Stimulated activated naive CD8-positive, alpha-beta T cell treated with anti-CD3 and anti-CD28 coated beads, Interleukin-15, Interleukin-2, amounts not matched to agents 100 ng/mL and 50 ng/mL, for 24 hours (primary cell): ENCODE data around the gene TMEM178B.

Experiments
- H3K27ac Mint-ChIP-seq: one replicate; pipeline ENCODE4 v1.8.0; 2021; ENCODE audit warnings: mild to moderate bottlenecking, mixed read lengths
- H3K27me3 Mint-ChIP-seq: one replicate; pipeline ENCODE4 v1.8.0; 2021; ENCODE audit warnings: mixed read lengths
- H3K36me3 Mint-ChIP-seq: one replicate; pipeline ENCODE4 v1.8.0; 2021; ENCODE audit warnings: low read depth, mixed read lengths
- H3K4me1 Mint-ChIP-seq: one replicate; pipeline ENCODE4 v1.8.0; 2021; ENCODE audit warnings: low read depth, mixed read lengths
- H3K4me3 Mint-ChIP-seq: one replicate; pipeline ENCODE4 v1.8.0; 2021; ENCODE audit warnings: mild to moderate bottlenecking, mixed read lengths
- H3K9me3 Mint-ChIP-seq: one replicate; pipeline ENCODE4 v1.8.0; 2021; ENCODE audit warnings: mixed read lengths

The TMEM178B gene

GRCh38 chr7:141480953-141481352 lies 407.1 kb downstream of the TMEM178B start:
- Mint-ChIP-seq H3K4me1 (no peaks in the 10 kb centered on the region), H3K27me3 (peaks cover 29% of the 10 kb centered on the region), H3K9me3 (no peaks in the 10 kb centered on the region), H3K27ac (no peak overlapping the region), H3K36me3 (no peaks in the 10 kb centered on the region), H3K4me3 (no peak overlapping the region)

- H3K36me3 Mint-ChIP-seq = no peaks in the 10 kb centered on the region
- no peak overlapping the region for H3K4me3 Mint-ChIP-seq
- H3K9me3 Mint-ChIP-seq = no peaks in the 10 kb centered on the region
- H3K4me1 Mint-ChIP-seq = no peaks in the 10 kb centered on the region
- no peak overlapping the region for H3K27ac Mint-ChIP-seq
- H3K27me3 Mint-ChIP-seq = peaks cover 30% of the 10 kb centered on the region
Measured at GRCh38 chr7:141481971-141482370, 408.1 kb downstream of the TMEM178B start.

- H3K4me1 Mint-ChIP-seq = no peaks in the 10 kb centered on the region
- H3K36me3 Mint-ChIP-seq = no peaks in the 10 kb centered on the region
- no peaks in the 10 kb centered on the region for H3K9me3 Mint-ChIP-seq
- H3K27ac Mint-ChIP-seq = no peak overlapping the region
- H3K27me3 Mint-ChIP-seq = peaks cover 26% of the 10 kb centered on the region
- no peak overlapping the region for H3K4me3 Mint-ChIP-seq
Measured at GRCh38 chr7:141483044-141483443, 409.2 kb downstream of the TMEM178B start.

- no peaks in the 10 kb centered on the region for H3K36me3 Mint-ChIP-seq
- H3K27me3 Mint-ChIP-seq = peaks cover 33% of the 10 kb centered on the region
- H3K4me1 Mint-ChIP-seq = no peaks in the 10 kb centered on the region
- no peaks in the 10 kb centered on the region for H3K9me3 Mint-ChIP-seq
- H3K27ac Mint-ChIP-seq = no peak overlapping the region
- H3K4me3 Mint-ChIP-seq = no peak overlapping the region
Measured at GRCh38 chr7:141484907-141485306, 411.0 kb downstream of the TMEM178B start.

- no peaks in the 10 kb centered on the region for H3K4me1 Mint-ChIP-seq
- H3K27me3 Mint-ChIP-seq = peaks cover 23% of the 10 kb centered on the region
- no peak overlapping the region for H3K4me3 Mint-ChIP-seq
- no peak overlapping the region for H3K27ac Mint-ChIP-seq
- no peaks in the 10 kb centered on the region for H3K9me3 Mint-ChIP-seq
- no peaks in the 10 kb centered on the region for H3K36me3 Mint-ChIP-seq
Measured at GRCh38 chr7:141486959-141487358, 413.1 kb downstream of the TMEM178B start.

- Mint-ChIP-seq H3K36me3 (no peaks in the 10 kb centered on the region), H3K27me3 (peaks cover 15% of the 10 kb centered on the region), H3K4me1 (no peaks in the 10 kb centered on the region), H3K9me3 (no peaks in the 10 kb centered on the region), H3K4me3 (no peak overlapping the region), H3K27ac (no peak overlapping the region)
Measured at GRCh38 chr7:141490474-141490873, 416.6 kb downstream of the TMEM178B start.

GRCh38 chr7:141495057-141495456 lies 421.2 kb downstream of the TMEM178B start:
- Mint-ChIP-seq H3K4me1 (no peaks in the 10 kb centered on the region), H3K4me3 (no peak overlapping the region), H3K27ac (no peak overlapping the region)

GRCh38 chr7:141497391-141497790 lies 423.5 kb downstream of the TMEM178B start:
- no peak overlapping the region for H3K4me3 Mint-ChIP-seq

More at GRCh38 chr7:141495057-141495456, 421.2 kb downstream of the TMEM178B start:
- no peaks in the 10 kb centered on the region for H3K36me3 Mint-ChIP-seq
- H3K9me3 Mint-ChIP-seq = no peaks in the 10 kb centered on the region
- peaks cover 16% of the 10 kb centered on the region for H3K27me3 Mint-ChIP-seq

GRCh38 chr7:141500608-141501007 lies 426.7 kb downstream of the TMEM178B start:
- Mint-ChIP-seq H3K9me3 (no peaks in the 10 kb centered on the region), H3K27ac (no peak overlapping the region), H3K4me3 (no peak overlapping the region), H3K36me3 (no peaks in the 10 kb centered on the region), H3K4me1 (no peaks in the 10 kb centered on the region), H3K27me3 (peaks cover 39% of the 10 kb centered on the region)

More at GRCh38 chr7:141497391-141497790, 423.5 kb downstream of the TMEM178B start:
- H3K27me3 Mint-ChIP-seq = peaks cover 33% of the 10 kb centered on the region
- H3K36me3 Mint-ChIP-seq = no peaks in the 10 kb centered on the region
- H3K27ac Mint-ChIP-seq = no peak overlapping the region
- H3K4me1 Mint-ChIP-seq = no peaks in the 10 kb centered on the region
- no peaks in the 10 kb centered on the region for H3K9me3 Mint-ChIP-seq

- Mint-ChIP-seq H3K36me3 (no peaks in the 10 kb centered on the region), H3K27me3 (peaks cover 39% of the 10 kb centered on the region), H3K9me3 (no peaks in the 10 kb centered on the region), H3K4me1 (no peaks in the 10 kb centered on the region), H3K4me3 (no peak overlapping the region), H3K27ac (no peak overlapping the region)
Measured at GRCh38 chr7:141501451-141501850, 427.6 kb downstream of the TMEM178B start.

- H3K36me3 Mint-ChIP-seq = no peaks in the 10 kb centered on the region
- peaks cover 73% of the 10 kb centered on the region for H3K27me3 Mint-ChIP-seq
- peaks cover 23% of the 10 kb centered on the region for H3K4me1 Mint-ChIP-seq
- peaks cover 9% of the 10 kb centered on the region for H3K9me3 Mint-ChIP-seq
- H3K4me3 Mint-ChIP-seq = peak overlapping the region; percentile 7
- no peak overlapping the region for H3K27ac Mint-ChIP-seq
Measured at GRCh38 chr7:141511316-141511675, 437.4 kb downstream of the TMEM178B start.

- Mint-ChIP-seq H3K27ac (no peak overlapping the region), H3K9me3 (peaks cover 9% of the 10 kb centered on the region), H3K4me1 (peaks cover 23% of the 10 kb centered on the region), H3K4me3 (peak overlapping the region; percentile 59), H3K36me3 (no peaks in the 10 kb centered on the region), H3K27me3 (peaks cover 75% of the 10 kb centered on the region)
Measured at GRCh38 chr7:141511676-141512396, 438.0 kb downstream of the TMEM178B start.

GRCh38 chr7:141512597-141512996 lies 438.7 kb downstream of the TMEM178B start:
- Mint-ChIP-seq H3K27ac (no peak overlapping the region), H3K4me1 (peaks cover 23% of the 10 kb centered on the region), H3K9me3 (peaks cover 9% of the 10 kb centered on the region), H3K27me3 (peaks cover 81% of the 10 kb centered on the region), H3K36me3 (no peaks in the 10 kb centered on the region), H3K4me3 (peak overlapping the region; percentile 59)

GRCh38 chr7:141513720-141514119 lies 439.9 kb downstream of the TMEM178B start:
- Mint-ChIP-seq H3K27me3 (peaks cover 74% of the 10 kb centered on the region), H3K27ac (no peak overlapping the region), H3K9me3 (peaks cover 9% of the 10 kb centered on the region), H3K4me1 (peaks cover 23% of the 10 kb centered on the region), H3K4me3 (no peak overlapping the region), H3K36me3 (no peaks in the 10 kb centered on the region)

- Mint-ChIP-seq H3K4me1 (peaks cover 16% of the 10 kb centered on the region), H3K4me3 (no peak overlapping the region), H3K9me3 (peaks cover 9% of the 10 kb centered on the region), H3K36me3 (no peaks in the 10 kb centered on the region), H3K27ac (no peak overlapping the region), H3K27me3 (peaks cover 66% of the 10 kb centered on the region)
Measured at GRCh38 chr7:141515941-141516340, 442.1 kb downstream of the TMEM178B start.

GRCh38 chr7:141519623-141520022 lies 445.8 kb downstream of the TMEM178B start:
- Mint-ChIP-seq H3K36me3 (no peaks in the 10 kb centered on the region), H3K27me3 (peaks cover 35% of the 10 kb centered on the region), H3K4me3 (no peak overlapping the region), H3K9me3 (peaks cover 3% of the 10 kb centered on the region), H3K4me1 (no peaks in the 10 kb centered on the region), H3K27ac (no peak overlapping the region)
